OCI-M1 (cell line): ENCODE measurements around the gene OSBPL5.

Experiments
- DNase-seq: peaks from one replicate; lab custom pipeline; 2025; lab: John Stamatoyannopoulos, UW

The OSBPL5 gene

GRCh38 chr11:3051196-3052108 is 113.7 kb downstream of the OSBPL5 start:
- DNase-seq, result no peak

GRCh38 chr11:3050386-3051195 is 114.5 kb downstream of the OSBPL5 start:
- DNase-seq, result no peak

- no peak for DNase-seq
Observed at GRCh38 chr11:3049430-3050243, 115.5 kb downstream of the OSBPL5 start.

GRCh38 chr11:3047637-3048036 is 117.5 kb downstream of the OSBPL5 start:
- DNase-seq, result no peak

- no peak for DNase-seq
Observed at GRCh38 chr11:3046641-3047040, 118.5 kb downstream of the OSBPL5 start.

- DNase-seq, result no peak
Observed at GRCh38 chr11:3046190-3046589, 118.9 kb downstream of the OSBPL5 start.

- DNase-seq, result no peak
Observed at GRCh38 chr11:3044915-3045314, 120.2 kb downstream of the OSBPL5 start.

GRCh38 chr11:3044004-3044403 is 121.1 kb downstream of the OSBPL5 start:
- DNase-seq, result no peak

GRCh38 chr11:3043315-3043871 is 121.7 kb downstream of the OSBPL5 start:
- DNase-seq, result no peak

GRCh38 chr11:3042496-3043314 is 122.4 kb downstream of the OSBPL5 start:
- DNase-seq, result no peak

- DNase-seq, result no peak
Observed at GRCh38 chr11:3041699-3042441, 123.2 kb downstream of the OSBPL5 start.

GRCh38 chr11:3040881-3041280 is 124.2 kb downstream of the OSBPL5 start:
- no peak for DNase-seq

GRCh38 chr11:3037945-3038271 is 127.2 kb downstream of the OSBPL5 start:
- DNase-seq, result no peak
